HEK293T (cell line): Measurements from ENCODE around the gene EFCAB11.

ENCODE experiments used
- CTCF ChIA-PET: fragments of 350-600 bp; formaldehyde crosslinking; extraction: SDS; loops from one replicate; lab custom pipeline; 2021; ENCODE audit warnings: antibody characterized with exemption, inconsistent platforms; lab: Yijun Ruan, JAX
- POLR2A ChIA-PET: fragments of 350-600 bp; formaldehyde crosslinking; extraction: SDS; loops from one replicate; lab custom pipeline; 2020; ENCODE audit warnings: antibody characterized with exemption, inconsistent platforms; lab: Yijun Ruan, JAX
- DNase-seq: peaks from one replicate; pipeline ENCODE4 v3.0.0; 2012; ENCODE audit warnings: mixed read lengths; ENCODE audit errors: extremely low spot score
- ARNT ChIP-seq: fragments of 450-650 bp; IDR thresholded peaks from 2 replicates; pipeline ENCODE4 v1.6.1; 2017; ENCODE audit warnings: mild to moderate bottlenecking
- BHLHE40 ChIP-seq: fragments of 450-650 bp; IDR thresholded peaks from 2 replicates; pipeline ENCODE4 v1.6.1; 2016; ENCODE audit warnings: mild to moderate bottlenecking, moderate library complexity, borderline replicate concordance
- CTBP1 ChIP-seq: fragments of 450-650 bp; IDR thresholded peaks from 2 replicates; pipeline ENCODE4 v1.6.1; 2016; ENCODE audit warnings: borderline replicate concordance
- ELF4 ChIP-seq: fragments of 450-650 bp; IDR thresholded peaks from 2 replicates; pipeline ENCODE4 v1.6.1; 2017; ENCODE audit warnings: antibody characterized with exemption
- FOXA1 ChIP-seq: fragments of 450-650 bp; IDR thresholded peaks from 2 replicates; pipeline ENCODE4 v1.6.1; 2016; ENCODE audit warnings: mild to moderate bottlenecking
- FOXK2 ChIP-seq: fragments of 450-650 bp; IDR thresholded peaks from 2 replicates; pipeline ENCODE4 v1.6.1; 2016; ENCODE audit warnings: mild to moderate bottlenecking
- FOXM1 ChIP-seq: fragments of 450-650 bp; IDR thresholded peaks from 2 replicates; pipeline ENCODE4 v1.6.1; 2017; ENCODE audit warnings: mild to moderate bottlenecking, borderline replicate concordance
- HDGF ChIP-seq: fragments of 450-650 bp; IDR thresholded peaks from 2 replicates; pipeline ENCODE4 v1.6.1; 2017; ENCODE audit warnings: antibody characterized with exemption, borderline replicate concordance
- L3MBTL2 ChIP-seq: fragments of 450-650 bp; conservative IDR thresholded peaks from 2 replicates; pipeline ENCODE4 v1.6.1; 2016; ENCODE audit warnings: mild to moderate bottlenecking
- LEF1 ChIP-seq: fragments of 450-650 bp; IDR thresholded peaks from 2 replicates; pipeline ENCODE4 v1.6.1; 2017; ENCODE audit warnings: mild to moderate bottlenecking, borderline replicate concordance
- NFRKB ChIP-seq: fragments of 450-650 bp; IDR thresholded peaks from 2 replicates; pipeline ENCODE4 v1.6.1; 2016; ENCODE audit warnings: mild to moderate bottlenecking, moderate library complexity
- PKNOX1 ChIP-seq: fragments of 450-650 bp; IDR thresholded peaks from 2 replicates; pipeline ENCODE4 v1.6.1; 2016
- SP1 ChIP-seq: fragments of 450-650 bp; IDR thresholded peaks from 2 replicates; pipeline ENCODE4 v1.6.1; 2017
- SUZ12 ChIP-seq: fragments of 450-650 bp; IDR thresholded peaks from 2 replicates; pipeline ENCODE4 v1.6.1; 2016; ENCODE audit warnings: mild to moderate bottlenecking
- TARDBP ChIP-seq: fragments of 450-650 bp; IDR thresholded peaks from 2 replicates; pipeline ENCODE4 v1.6.1; 2016
- ZNF384 ChIP-seq: fragments of 450-650 bp; IDR thresholded peaks from 2 replicates; pipeline ENCODE4 v1.6.1; 2016

EFCAB11 gene

DNA sequence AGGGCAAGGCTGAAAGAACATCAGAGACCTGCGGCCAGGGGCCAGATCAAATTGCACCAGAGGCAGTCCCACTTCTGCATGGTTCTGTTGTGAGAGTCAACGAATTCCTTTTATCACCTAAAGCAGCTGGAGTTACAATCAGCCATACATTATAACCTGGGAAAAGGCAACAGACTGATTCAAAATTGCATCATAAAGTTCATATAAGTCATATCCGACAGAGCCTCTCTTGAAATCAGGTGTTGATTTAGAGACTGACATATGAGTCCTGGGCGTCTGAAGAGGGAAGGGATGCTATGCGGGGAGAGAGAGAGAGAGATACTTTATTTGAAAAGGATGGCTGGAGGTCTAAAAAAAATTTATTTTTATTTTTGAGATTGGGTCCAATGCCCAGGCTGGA, 89.4 kb downstream of the EFCAB11 start:
- TF ChIP-seq FOXA1 (no peak), SUZ12 (no peak), FOXM1 (no peak), ARNT (no peak), FOXK2 (no peak)
- POLR2A ChIA-PET, result no interaction called here
- DNase-seq, result no peak
- CTCF ChIA-PET, result no interaction called here

DNA sequence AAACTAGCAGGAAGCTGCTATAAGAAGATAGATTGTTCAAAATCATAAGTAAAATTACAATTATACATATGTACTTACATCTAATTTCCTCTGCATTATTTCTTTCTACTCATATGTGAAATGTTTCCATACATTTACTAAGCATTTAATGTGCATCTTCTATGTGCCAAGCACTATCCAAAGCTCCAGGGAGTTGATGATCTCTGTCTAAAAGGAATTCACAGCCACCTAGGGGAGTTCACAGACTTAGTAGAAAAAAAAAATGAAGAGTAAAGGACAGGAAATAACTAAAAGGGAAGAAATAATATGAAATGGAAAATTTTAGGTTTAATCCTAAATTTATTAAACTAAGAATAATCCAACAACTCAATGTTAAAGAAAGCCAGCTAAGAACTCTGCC, 91.7 kb downstream of the EFCAB11 start:
- DNase-seq, result no peak
- ChIA-PET CTCF (no interaction called here), POLR2A (no interaction called here)
- TF ChIP-seq ELF4 (no peak), SUZ12 (no peak), PKNOX1 (no peak), CTBP1 (no peak), SP1 (no peak), TARDBP (no peak), FOXK2 (no peak), NFRKB (no peak)

- ChIA-PET POLR2A (no interaction called here), CTCF (no interaction called here)
- no peak for DNase-seq
- no peak for TF ChIP-seq PKNOX1
- TF ChIP-seq ELF4, result no peak
- no peak for TF ChIP-seq FOXA1
Measured at GRCh38 chr14:89861630-89862029, 92.9 kb downstream of the EFCAB11 start.

DNA sequence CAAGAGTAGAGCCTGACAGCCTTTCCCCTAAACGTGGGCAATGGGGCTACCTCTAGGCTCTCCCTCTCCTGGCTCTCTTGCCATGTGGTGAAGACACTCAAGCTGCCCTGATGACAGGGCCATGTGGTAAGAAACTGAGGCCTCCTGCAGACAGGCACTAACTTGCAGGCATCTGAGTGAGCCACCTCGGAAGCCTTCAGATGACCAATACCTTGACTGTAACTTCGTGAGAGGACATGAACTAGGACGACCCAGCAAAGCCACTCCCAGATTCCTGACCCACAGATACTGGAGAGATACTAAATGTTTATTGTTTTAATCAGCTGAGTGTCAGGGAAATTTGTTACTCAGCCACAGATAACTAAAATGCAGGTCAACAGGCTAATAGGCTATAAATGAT, 96.4 kb downstream of the EFCAB11 start:
- ChIA-PET POLR2A (no interaction called here), CTCF (no interaction called here)
- TF ChIP-seq L3MBTL2 (no peak), BHLHE40 (no peak), PKNOX1 (no peak), FOXK2 (no peak), ARNT (no peak), ZNF384 (no peak), SP1 (no peak), HDGF (no peak), ELF4 (no peak), SUZ12 (no peak), FOXA1 (no peak), TARDBP (no peak), NFRKB (no peak), LEF1 (no peak), CTBP1 (no peak), FOXM1 (no peak)
- DNase-seq, result no peak

- CTCF ChIA-PET, result no interaction called here
- TF ChIP-seq FOXM1 (no peak), SP1 (no peak), ELF4 (no peak), HDGF (no peak), L3MBTL2 (no peak), ARNT (no peak), LEF1 (no peak), SUZ12 (no peak), FOXA1 (no peak), FOXK2 (no peak), BHLHE40 (no peak), TARDBP (no peak), ZNF384 (no peak), CTBP1 (no peak), PKNOX1 (no peak), NFRKB (no peak)
- no peak for DNase-seq
- POLR2A ChIA-PET, result no interaction called here
Measured at GRCh38 chr14:89856871-89857345, 97.6 kb downstream of the EFCAB11 start.

DNA sequence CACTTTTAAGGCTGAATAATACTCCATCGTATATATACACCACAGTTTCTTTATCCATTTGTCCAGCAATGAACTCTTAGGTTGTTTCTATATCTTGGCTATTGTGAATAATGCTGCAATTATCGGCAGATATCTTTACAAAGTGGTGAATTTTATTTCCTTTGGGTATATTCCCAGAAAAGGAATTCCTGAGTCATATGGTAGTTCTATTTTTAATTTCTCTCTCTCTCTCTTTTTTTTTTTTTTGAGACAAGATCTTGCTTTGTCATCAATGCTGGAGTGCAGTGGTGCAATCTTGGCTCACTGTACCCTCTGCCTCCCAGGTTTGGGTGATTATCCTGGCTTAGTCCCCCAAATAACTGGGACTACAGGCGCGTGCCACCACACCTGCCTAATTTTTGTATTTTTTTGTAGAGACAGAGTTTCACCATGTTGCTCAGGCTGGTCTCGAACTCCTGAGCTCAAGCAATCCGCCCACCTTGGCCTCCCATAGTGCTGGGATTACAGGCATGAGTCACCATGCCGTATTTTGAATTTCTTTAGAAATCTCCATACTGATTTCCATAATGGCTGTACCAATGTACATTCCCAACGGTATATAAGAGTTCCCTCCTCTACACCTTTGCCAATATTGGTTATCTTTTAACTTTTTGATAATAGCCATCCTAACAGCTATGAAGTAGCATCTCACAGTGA, 98.4 kb downstream of the EFCAB11 start:
- ChIA-PET CTCF (no interaction called here), POLR2A (no interaction called here)
- DNase-seq, result no peak
- TF ChIP-seq CTBP1, result no peak
- TF ChIP-seq FOXA1, result no peak
- no peak for TF ChIP-seq L3MBTL2
- no peak for TF ChIP-seq HDGF
- TF ChIP-seq NFRKB, result no peak
- no peak for TF ChIP-seq ARNT
- no peak for TF ChIP-seq BHLHE40
- TF ChIP-seq SUZ12, result no peak
- no peak for TF ChIP-seq SP1
- no peak for TF ChIP-seq ZNF384
- TF ChIP-seq FOXK2, result no peak
- TF ChIP-seq LEF1, result no peak
